ENCODE data around the gene NRCAM.

Gene NRCAM

DNA sequence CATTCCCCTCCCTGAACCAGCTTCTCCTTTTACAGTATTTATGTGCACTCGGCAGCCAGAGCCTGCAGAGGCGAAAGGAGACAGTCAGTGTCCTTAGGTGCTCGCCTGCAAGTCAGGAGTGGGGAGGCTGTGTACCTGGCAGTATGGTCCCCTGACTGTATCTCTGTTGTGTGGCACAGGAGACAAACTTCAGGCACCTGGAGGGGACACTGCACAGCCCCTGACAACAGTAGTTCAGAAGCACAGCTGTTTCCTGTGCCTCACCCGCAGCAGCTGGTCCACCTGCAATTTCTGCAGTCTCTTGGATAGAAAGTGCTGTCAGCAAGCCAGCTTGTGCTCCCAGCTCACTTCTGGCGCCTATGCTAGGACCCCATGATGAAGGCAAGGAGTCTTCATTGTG, 252.7 kb downstream of the NRCAM start:
- DNase-seq (ENCODE audit: low read depth in 2 of 2) = no peak

DNA sequence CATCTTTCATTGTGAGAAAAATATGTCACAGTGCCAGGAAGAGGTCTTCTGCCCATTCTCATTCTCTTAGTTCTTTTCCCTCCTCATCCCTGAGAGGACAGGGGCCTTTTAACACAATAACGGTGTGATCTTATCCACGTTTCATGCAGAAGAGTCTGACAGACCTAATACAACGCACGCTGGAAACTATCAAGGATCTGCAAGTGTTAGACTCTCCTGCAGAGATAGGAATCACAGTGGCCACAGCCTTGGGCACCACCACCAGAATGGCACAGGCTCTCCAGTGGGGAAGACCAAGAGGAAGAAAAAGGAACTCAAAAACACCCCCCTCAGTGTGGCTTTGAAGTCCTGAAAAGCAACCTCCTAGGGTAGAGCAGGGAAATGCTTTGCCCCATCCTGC, 253.5 kb downstream of the NRCAM start:
- no peak for DNase-seq (ENCODE audit: low read depth in 2 of 2)

DNA sequence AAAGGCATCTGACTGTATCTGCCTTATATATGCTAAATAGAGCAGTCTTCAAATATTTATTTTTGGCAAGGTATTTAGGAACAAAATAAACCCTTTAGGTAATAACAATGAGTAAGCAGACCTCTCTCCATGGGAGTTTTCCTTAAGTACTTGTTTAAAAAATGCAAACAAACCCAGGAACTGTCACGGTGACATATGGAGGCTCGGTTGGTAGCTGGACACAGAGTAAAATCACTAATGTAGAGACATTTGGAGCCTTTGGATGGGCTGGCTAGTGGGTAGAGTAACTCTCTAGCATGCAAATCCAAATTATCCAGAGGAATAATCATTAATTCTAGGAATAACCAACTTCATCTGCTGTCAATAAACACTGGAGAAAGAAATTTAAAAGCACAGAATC, 254.5 kb downstream of the NRCAM start:
- no peak for DNase-seq (ENCODE audit: low read depth in 2 of 2)

DNA sequence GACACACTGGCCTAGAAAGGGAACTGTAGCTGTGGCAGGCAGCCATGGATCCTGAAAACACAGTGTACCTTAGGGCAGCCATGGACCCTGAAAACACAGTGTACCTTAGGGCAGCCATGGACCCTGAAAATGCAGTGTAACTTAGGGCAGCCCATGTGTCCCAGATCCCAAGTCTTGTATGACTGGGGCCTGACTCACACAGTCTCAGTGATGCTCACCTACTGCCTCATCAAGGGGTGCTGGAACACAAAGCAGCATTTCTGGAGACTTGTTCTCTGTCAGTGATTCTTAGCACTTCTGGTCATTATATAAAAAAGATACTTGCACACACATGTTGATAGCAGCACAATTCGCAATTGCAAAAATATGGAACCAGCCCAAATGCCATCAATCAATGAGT, 255.9 kb downstream of the NRCAM start:
- no peak for DNase-seq (ENCODE audit: low read depth in 2 of 2)

DNA sequence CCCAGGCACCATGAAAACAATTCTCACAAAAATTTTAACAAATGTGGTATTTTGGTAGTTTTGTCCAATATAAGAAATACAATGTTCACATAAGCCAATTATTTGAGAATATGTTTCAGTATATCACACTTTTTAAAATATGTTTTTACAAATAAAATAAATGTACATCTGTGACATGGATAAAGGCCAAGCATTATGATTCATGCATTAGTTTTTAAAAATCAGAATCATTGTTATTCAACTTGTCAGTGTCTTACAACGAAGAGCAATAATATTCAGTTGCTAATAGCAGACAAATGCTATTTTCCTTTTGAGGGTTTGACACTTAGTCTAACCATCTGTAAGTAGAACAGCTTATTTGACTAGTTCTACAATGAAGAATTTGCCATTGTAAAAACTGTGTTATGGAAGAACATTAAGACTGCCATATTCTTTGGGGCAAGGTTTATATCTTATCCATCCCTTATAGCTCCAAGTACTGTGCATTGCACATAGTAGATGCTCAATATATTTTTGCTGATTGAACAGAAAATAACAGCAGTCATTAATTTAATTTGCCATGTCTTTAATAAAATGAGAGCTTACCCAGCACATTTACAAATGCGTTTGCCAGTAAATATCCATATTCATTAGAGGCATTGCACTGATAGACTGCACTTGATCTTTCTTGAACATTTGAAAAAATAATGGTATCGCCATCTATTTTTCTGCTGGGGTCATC, 258.7 kb downstream of the NRCAM start:
- no peak for DNase-seq (ENCODE audit: low read depth in 2 of 2)

DNA sequence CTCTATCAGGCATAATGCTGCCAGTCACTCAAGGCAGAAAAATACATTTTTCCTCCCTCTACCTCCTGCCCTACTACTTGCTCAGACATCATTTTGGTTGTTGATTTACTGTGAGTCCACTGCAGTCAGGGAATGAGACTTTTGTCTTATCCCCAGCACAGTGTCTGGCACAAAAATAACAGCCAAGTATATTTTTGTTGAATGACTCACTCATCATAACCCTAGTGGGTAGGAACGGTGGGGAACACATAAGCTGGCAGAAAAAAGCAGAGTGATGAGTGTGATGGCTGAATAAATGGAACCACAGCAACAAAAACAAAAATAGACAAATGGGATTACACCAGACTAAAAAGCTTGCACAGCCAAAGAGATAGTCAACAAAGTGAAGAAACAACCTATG, 260.2 kb downstream of the NRCAM start:
- DNase-seq (ENCODE audit: low read depth in 2 of 2) = no peak

DNA sequence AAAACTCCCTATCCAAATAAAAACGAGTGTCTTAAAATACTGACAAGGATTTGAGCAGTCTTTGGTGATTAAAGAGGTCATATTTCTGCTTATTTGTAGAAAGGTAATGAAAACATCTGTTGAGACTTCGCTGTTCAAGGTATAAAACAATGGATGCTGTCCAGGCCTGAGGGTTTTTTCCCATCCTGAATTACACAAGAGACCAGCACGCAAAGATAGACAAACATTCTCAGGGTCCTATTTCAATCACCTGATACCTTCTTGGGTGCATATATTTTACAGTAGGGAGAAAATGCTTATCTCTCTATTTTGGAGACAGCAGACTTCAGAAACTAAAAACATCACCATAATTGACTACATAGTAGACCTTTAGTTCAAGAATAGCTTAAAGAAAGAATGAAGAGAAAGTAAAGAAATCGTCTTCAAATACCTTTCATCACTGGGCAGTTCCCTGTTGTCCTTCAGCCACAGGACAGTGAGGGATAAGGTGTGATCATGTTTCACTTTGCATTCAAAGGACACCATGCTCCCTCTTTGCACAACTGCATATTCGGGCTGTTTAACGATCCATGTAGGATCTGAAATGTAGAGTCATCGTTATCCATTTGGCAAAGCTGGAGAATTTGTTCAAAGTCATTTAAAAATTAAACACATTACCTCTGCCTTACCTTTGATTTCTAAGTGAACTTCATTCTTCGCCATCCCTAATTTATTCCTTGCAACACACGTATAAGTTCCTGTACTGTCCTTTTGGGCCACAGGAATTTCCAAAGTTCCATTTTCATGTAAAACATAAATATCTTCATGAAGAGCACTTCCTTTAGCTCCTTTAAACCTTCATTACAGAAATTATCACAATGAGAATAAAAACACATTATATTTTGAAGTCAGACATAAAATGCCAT, 262.4 kb downstream of the NRCAM start:
- no peak for DNase-seq (ENCODE audit: low read depth in 2 of 2)

DNA sequence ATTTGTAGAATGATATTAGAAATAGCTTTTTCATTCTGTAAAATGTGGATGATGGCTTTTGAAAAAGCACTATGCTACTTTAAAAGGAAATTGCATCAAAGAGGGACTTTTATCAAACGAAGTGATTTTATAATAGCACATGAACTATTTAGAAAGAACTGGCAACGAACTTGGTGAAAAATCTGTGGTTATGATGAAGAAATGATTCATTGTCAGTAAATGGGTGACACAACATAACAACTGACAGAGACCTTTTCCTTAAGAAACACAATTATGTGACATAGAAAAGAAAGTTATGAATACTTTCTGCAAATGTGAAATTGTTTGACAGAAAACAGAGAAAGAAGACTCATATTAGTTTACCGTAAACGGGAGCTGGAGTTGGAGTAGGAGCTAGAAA, 265.3 kb downstream of the NRCAM start:
- no peak for DNase-seq (ENCODE audit: low read depth in 2 of 2)

DNA sequence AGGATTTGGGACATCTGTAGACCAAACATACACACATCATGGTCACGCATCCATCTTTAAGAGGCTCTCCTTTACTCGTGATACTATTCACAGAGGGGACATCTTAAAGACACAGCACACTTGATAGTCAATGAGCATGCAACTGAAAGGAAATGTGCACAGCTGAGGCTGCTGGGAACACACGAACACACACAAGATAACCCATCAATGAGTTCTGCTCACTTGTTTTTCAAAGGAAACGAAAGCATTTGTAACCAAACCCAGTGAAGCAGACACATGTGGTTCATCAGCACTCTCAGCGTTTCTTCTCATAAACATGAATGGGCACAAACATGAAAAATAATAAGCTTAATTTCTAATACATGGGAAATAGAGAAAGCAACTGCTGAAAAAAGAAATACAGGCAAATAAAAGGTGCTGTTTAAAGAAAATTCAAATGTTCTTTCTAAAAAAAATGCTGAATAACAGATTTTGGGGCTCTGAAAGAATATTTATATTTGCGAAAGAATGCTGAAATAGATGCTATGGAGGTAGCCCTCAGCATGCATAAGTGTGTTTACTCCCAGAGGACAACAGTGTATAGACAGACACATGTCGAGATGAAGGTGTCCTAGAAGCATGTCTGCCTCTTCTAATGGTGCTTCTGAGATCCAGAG, 266.4 kb downstream of the NRCAM start:
- no peak for DNase-seq (ENCODE audit: low read depth in 2 of 2)

DNA sequence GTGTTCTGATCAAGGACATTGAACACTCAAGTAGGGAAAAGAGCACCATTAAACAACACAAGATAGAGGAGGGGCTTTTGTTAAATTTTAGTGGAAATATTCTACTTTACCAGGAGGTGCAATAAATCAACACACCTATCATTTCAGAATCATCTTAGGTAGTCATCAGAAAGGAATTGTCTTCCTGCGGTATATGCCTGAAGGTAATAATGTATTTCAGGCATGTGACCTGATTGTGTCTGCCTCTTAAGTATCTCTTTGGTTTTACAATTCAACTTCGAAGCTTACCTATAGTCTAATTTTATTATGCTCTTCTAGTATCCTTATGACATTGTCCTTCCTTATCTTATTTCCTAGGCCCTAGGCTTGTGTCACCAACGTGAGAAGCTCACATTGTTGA, 267.5 kb downstream of the NRCAM start:
- DNase-seq (ENCODE audit: low read depth in 2 of 2) = no peak

DNA sequence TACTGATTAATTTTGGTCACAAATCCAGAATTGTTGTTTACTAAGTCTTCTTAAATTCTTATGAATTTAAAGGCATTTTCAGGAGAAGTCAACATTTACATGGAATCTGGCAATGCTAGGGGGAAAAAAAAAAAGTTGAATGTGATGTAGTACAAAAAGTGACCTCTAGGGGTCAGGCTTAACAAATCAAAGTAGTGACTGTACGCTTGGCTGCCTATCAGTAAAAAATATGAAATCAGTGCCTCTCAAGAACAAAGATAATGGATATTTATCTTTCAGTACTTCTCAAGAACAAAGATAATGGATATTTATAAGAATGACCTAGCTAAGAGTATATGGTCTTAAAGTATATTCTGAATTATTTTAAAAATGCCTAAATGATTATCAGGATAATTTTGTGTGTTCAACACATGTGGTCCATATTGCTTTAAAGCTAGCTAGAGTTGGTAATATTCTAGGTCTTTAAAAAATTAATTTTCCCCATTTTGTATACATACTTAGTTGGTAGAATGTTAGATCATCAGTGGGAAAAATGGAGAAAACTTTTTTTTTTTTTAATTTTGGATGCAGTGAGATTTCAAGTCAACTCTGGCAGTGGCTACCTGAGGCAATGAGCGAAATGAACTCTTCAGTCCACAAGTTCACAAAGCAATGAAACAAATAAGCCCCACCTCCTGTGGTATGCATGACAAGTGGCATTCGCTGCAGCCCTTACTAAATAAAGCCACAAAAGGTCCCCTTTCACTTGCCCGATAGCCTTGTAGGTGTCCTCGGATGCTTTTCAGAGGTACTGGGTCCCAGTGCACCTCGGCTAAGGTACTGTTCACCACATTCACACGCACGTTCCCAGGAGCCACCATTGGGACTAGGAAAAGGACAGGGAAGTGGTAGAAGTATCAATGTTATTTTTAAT, 274.9 kb downstream of the NRCAM start:
- no peak for DNase-seq (ENCODE audit: low read depth in 2 of 2)

DNA sequence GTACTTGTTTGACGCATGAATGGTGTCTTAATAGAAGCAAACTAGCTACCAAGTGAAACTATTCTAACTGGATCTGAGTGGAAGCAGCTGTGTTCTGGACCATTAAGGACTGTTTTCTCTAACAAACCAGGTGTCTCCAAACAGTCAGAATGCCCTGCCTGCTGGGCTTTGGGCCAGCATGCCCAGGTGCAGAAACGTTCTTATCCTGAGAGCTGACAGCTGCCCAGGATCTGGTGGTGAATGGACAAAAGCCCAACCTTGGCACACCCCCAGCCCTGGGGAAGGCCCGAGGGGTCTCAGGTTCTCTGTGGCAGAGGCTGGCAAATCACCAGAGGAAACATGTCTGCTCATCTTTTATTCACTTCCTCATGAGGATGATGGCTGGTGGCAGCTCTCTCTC, 277.8 kb downstream of the NRCAM start:
- no peak for DNase-seq (ENCODE audit: low read depth in 2 of 2)

DNA sequence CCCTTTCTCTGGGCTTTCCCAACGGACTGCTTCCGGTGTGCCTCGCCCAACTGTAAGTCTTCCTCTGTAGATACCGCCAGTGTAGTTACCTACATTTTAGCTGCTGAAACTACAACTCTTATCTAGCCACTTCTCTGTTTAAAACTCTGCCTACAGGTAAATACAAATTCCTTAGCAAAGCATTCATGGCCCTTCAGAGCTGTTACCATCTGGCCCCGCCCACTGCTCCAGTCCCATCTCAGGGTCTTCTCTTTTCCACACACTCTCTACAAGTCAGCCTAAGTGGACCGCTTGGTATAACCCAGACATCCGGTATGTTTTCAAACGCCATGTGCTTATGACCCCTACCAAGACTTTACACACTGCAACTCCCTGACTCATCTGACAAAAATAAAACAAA, 285.1 kb downstream of the NRCAM start:
- DNase-seq (ENCODE audit: low read depth in 2 of 2) = no peak

DNA sequence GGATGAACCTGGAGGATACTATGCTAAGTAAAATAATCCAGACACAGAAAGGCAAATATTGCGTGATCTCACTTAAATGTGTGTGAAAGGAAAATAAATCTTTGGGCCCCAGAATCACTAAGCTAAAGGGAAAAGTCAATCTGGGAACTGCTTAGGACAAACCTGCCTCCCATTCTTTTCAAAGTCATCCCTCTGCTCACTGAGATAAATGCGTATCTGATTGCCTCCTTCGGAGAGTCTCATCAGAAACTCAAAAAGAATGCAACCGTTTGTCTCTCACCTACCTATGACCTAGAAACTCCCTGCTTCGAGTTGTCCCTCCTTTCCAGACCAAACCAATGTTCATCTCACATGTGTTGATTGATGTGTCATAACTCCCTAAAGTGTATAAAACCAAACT, 286.0 kb downstream of the NRCAM start:
- DNase-seq (ENCODE audit: low read depth in 2 of 2) = no peak

DNA sequence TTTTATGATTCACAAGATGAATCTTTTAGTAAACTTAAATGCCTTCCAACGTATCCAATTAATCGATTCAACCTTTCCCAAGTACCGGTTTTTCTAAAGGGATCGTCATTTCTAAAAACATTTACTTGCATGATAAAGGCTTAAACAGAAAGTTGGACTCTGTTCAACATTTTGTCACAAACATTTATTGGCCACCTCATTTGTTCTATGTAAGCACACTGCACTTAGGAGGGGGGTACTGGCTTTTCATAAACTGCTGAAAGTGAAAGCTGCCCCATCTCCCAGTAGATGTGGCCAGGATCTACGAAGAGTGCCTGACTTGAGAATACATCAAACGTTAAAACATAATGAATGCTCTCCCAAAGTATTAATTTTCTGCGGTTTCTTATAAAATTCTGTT, 288.8 kb downstream of the NRCAM start:
- DNase-seq (ENCODE audit: low read depth in 2 of 2) = no peak

DNA sequence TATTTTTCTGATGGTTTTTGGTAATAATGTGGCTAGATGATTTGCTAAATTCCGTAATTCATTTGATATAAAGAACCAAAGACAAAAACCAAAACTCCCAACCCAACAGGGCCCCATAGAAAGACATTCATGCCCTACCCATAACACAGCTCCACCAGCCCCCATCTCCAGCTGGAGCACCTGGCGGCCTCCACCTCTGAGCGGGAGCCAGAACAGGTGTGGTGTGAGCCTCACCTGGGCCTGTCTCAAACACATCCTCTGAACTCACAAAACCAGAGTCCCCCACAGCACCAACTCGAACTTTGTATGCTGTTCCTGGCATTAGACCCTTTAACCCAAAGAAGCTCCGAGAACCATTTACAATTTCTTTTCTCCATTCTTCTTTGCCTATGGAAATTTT, 289.5 kb downstream of the NRCAM start:
- DNase-seq (ENCODE audit: low read depth in 2 of 2) = no peak

DNA sequence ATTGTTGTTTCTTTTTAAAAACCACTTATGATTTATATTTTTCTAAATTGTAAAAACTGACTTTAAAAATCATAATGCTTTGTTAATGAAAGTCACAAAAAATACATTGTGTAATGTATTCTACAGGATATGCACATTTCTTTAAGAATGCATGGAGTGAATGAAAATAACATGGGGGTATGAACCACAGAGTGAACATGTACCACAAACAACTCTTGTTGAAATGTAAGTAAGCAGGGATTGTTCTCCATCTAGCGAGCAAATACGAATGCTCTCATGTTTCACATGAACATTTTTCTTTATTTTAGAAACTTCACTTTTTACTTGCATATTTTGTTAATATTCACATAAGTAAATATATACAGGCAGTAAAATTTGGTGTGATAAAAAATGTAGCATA, 290.5 kb downstream of the NRCAM start:
- DNase-seq (ENCODE audit: low read depth in 2 of 2) = no peak

DNA sequence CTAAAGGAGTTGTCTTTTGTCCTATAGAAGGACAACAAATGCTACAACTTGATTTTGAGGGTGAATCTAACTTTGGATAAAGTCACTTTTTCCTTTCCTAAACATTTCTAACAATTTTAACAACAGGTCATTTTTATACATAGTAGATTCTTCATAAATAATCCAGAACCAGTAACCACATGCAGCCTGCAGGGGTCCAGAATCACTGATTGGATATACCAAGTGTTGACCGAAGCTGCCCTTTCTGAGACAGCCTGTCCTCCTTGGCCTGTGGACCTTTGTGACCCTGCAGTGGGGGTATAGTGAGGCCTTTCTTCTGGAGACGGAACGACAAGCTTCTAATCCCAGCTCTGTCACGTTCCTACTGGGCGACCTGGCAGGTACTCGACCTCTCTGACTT, 291.3 kb downstream of the NRCAM start:
- DNase-seq (ENCODE audit: low read depth in 2 of 2) = no peak

DNA sequence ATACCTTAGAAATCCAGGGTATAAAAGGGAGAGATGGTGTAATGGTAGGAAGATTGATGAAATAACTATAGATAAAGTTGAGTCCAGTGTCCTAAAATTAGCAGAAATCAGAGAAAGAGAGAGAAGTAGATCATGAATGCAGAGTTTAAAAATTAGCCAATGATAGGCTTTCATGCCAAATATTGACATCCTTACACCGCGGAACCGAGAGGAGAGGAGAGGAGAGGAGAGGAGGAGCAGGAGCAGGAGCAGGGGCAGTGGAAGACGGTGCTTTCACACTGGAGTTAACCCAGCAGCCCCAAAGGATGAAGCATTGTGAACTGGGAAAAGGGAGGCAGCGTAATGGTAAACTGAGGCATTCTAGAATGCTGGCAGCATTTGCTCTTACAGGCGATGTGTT, 291.9 kb downstream of the NRCAM start:
- DNase-seq (ENCODE audit: low read depth in 2 of 2) = no peak

DNA sequence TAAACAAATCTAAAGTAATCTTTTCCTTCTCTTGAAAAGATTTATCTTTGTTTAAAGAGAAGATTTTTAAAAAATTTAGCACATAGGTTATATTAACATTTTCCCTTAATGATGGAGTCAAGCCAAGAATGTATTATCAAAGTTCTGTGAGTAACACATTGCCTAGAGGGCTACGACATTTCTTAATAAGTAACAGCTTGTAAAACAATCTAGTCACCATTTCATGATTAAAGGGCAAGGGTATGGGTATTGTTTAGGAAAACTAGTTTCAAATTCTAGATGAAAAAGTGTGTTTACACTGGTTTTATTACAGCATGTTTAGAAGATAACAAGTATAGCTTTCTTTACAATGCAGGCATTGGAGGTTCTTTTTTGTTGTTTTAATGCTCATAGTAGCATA, 297.5 kb downstream of the NRCAM start:
- DNase-seq (ENCODE audit: low read depth in 2 of 2) = no peak

DNA sequence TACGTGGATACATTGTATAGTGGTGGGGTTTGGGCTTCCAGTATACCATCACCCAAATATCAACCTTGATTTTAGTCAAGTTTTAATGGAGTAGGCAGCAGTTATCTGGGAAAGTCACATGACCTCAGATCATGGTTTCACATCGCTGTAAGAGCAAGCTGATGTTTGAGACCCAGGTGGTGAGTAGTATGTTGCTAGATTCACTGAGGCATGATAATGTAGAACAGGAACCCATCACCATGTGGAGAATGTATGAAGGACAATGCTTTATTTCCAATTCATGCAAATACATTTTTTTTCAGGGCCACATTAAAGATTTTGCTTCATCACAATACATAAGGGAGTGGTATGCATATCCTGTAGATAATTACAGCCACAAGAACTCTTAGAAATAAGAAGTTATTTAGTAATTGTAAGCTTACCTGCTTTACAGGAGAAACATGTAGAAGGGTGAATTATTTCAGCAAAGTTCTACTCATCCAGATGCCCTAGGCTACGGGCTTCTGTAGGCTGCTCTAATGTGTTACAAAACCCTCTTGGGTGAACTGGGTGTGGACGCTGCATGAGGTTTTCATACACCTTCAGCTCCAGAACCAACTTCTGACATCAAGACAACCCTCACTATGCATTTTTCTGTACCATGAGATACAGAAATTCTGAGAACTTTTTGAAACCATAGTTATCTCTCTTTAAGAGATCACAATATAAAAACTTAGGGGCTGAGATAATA, 298.5 kb downstream of the NRCAM start:
- no peak for DNase-seq (ENCODE audit: low read depth in 2 of 2)

Measured in stimulated activated CD8-positive, alpha-beta memory T cell treated with anti-CD3 and anti-CD28 coated beads, Interleukin-15, amount 100 ng/mL, for 48 hours (primary cell).